ENCODE data around the gene NPAS4.

DNA sequence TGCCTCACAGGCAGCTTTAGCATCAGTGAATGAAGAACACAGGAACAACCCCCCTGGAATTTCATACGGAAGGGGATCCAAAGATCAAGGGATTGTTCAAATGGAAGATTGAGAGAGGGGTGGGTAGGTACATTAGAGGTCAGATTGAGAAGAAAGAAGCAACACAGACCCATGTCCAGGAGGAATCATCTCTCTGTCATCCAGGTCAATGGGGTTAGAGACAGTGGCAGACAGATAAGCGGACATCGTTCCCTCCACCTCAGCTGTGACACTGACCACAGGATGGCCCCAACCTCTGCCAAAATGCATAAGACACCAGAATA lies 1.9 kb upstream of the NPAS4 start:
- TF ChIP-seq, protein P1, sequence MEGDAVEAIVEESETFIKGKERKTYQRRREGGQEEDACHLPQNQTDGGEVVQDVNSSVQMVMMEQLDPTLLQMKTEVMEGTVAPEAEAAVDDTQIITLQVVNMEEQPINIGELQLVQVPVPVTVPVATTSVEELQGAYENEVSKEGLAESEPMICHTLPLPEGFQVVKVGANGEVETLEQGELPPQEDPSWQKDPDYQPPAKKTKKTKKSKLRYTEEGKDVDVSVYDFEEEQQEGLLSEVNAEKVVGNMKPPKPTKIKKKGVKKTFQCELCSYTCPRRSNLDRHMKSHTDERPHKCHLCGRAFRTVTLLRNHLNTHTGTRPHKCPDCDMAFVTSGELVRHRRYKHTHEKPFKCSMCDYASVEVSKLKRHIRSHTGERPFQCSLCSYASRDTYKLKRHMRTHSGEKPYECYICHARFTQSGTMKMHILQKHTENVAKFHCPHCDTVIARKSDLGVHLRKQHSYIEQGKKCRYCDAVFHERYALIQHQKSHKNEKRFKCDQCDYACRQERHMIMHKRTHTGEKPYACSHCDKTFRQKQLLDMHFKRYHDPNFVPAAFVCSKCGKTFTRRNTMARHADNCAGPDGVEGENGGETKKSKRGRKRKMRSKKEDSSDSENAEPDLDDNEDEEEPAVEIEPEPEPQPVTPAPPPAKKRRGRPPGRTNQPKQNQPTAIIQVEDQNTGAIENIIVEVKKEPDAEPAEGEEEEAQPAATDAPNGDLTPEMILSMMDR (IDR thresholded peaks at IDR 0.05; ENCODE audit: insufficient read depth, low read length, poor library complexity, severe bottlenecking), result no peak
- no peak for TF ChIP-seq EZH2phosphoT487 (conservative IDR thresholded peaks at IDR 0.05; ENCODE audit: low read length)
